H1 (cell line): ENCODE measurements around the gene MYH13. TPM values are rescaled to one million over a fixed set of nuclear protein-coding genes. Genes with fewer than 3 reads are reported as not detected.
A peak's percentile ranks its signal among the peaks of the same experiment; 100 is the strongest.

ENCODE experiments used
- CTCF ChIA-PET: fragments of 300-600 bp; sonication (Branson Sonifier 250); formaldehyde crosslinking; loops from one replicate; lab custom pipeline; 2021; ENCODE audit not compliant: partially characterized antibody; lab: Charles Lee
- POLR2A ChIA-PET: fragments of 300-600 bp; sonication (Branson Sonifier 250); formaldehyde crosslinking; loops from one replicate; lab custom pipeline; 2021; ENCODE audit warnings: inconsistent platforms; ENCODE audit not compliant: partially characterized antibody; lab: Charles Lee
- DNase-seq, 2 experiments: peaks; one replicate each; pipeline versions ENCODE4 v3.0.0 to v3.0.0-alpha.2; 2010 to 2022; ENCODE audit warnings: low spot score in 2 of 2, low read depth in 1 of 2, mixed read lengths in 1 of 2
- FAIRE-seq: peaks from 2 replicates; lab custom pipeline; 2011; peaks lifted over from hg19 to GRCh38; lab: Jason Lieb, UNC
- H2AFZ ChIP-seq: 2 replicates; pipeline ENCODE4 v1.8.1; 2012; ENCODE audit warnings: low read length, inconsistent platforms
- H2AK5ac ChIP-seq: 2 replicates; pipeline ENCODE4 v1.6.1; 2013; ENCODE audit warnings: low read depth, low read length
- H2BK120ac ChIP-seq: replicated peaks from 2 replicates; pipeline ENCODE3; 2013; ENCODE audit warnings: low read depth, low read length, inconsistent platforms
- H2BK12ac ChIP-seq: 2 replicates; pipeline ENCODE4 v1.6.1; 2013; ENCODE audit warnings: low read depth, low read length
- H2BK15ac ChIP-seq: 2 replicates; pipeline ENCODE4 v1.6.1; 2013; ENCODE audit warnings: low read length
- H2BK20ac ChIP-seq: 2 replicates; pipeline ENCODE4 v1.6.1; 2013; ENCODE audit warnings: low read length
- H2BK5ac ChIP-seq: 2 replicates; pipeline ENCODE4 v1.6.1; 2013; ENCODE audit warnings: low read depth, low read length
- H3K14ac ChIP-seq: 2 replicates; pipeline ENCODE4 v1.6.1; 2013; ENCODE audit warnings: inconsistent platforms; ENCODE audit not compliant: insufficient read length
- H3K18ac ChIP-seq: 2 replicates; pipeline ENCODE4 v1.6.1; 2013; ENCODE audit warnings: low read length; ENCODE audit errors: extremely low read depth
- H3K23ac ChIP-seq: 2 replicates; pipeline ENCODE4 v1.6.1; 2013; ENCODE audit warnings: inconsistent platforms; ENCODE audit not compliant: insufficient read length
- H3K23me2 ChIP-seq: 2 replicates; pipeline ENCODE4 v1.6.1; 2013; ENCODE audit warnings: low read depth, low read length
- H3K27ac ChIP-seq: 2 replicates; pipeline ENCODE4 v1.6.1; 2011; ENCODE audit warnings: low read depth, low read length, inconsistent platforms
- H3K27me3 ChIP-seq, 4 experiments: replicated peaks in 1 of 4; 1 replicate in 1 of 4; 2 replicates in 3 of 4; pipeline versions ENCODE4 v1.6.1 to v1.8.1; 2011 to 2013; ENCODE audit warnings: low read length in 3 of 4, mild to moderate bottlenecking in 3 of 4, inconsistent platforms in 2 of 4, mixed read lengths in 2 of 4, moderate library complexity in 1 of 4; ENCODE audit not compliant: control insufficient read depth in 3 of 4, insufficient read depth in 3 of 4; ENCODE audit errors: extremely low read depth in 1 of 4
- H3K36me3 ChIP-seq, 4 experiments: 2 replicates each; pipeline versions ENCODE4 v1.6.1 to v1.8.1; 2011 to 2013; ENCODE audit warnings: mild to moderate bottlenecking in 4 of 4, low read length in 3 of 4, moderate library complexity in 2 of 4, control low read depth in 1 of 4, inconsistent platforms in 1 of 4; ENCODE audit not compliant: insufficient read depth in 4 of 4, control insufficient read depth in 2 of 4
- H3K4ac ChIP-seq: replicated peaks from 2 replicates; pipeline ENCODE3; 2013; ENCODE audit warnings: low read length, low read depth, mixed read lengths, inconsistent platforms; ENCODE audit not compliant: insufficient read length
- H3K4me1 ChIP-seq, 4 experiments: replicated peaks in 1 of 4; 1 replicate in 1 of 4; 2 replicates in 3 of 4; pipeline versions ENCODE4 v1.6.1 to v1.8.1; 2011 to 2013; ENCODE audit warnings: low read length in 3 of 4, inconsistent platforms in 2 of 4, mixed read lengths in 1 of 4; ENCODE audit not compliant: insufficient read depth in 4 of 4, control insufficient read depth in 3 of 4
- H3K4me2 ChIP-seq, 2 experiments: 2 replicates each; pipeline versions ENCODE4 v1.6.1 to v1.8.1; 2011 to 2013; ENCODE audit warnings: low read depth in 2 of 2, low read length in 2 of 2, control low read depth in 1 of 2, inconsistent platforms in 1 of 2, mild to moderate bottlenecking in 1 of 2; ENCODE audit not compliant: insufficient read depth in 1 of 2
- H3K4me3 ChIP-seq, 4 experiments: fragments of 200-600, 300-600 bp in 1 of 4; sonication (generic), shearing (Covaris generic), sonication (Bioruptor Twin) in 1 of 4; 2 replicates each; pipeline versions ENCODE4 v1.5.1 to v1.8.1; 2011 to 2016; ENCODE audit warnings: low read length in 4 of 4, low read depth in 3 of 4, control low read depth in 2 of 4, inconsistent platforms in 2 of 4, mild to moderate bottlenecking in 2 of 4, mixed read lengths in 1 of 4, moderate library complexity in 1 of 4; ENCODE audit not compliant: insufficient read depth in 2 of 4; ENCODE audit errors: extremely low read depth in 1 of 4
- H3K56ac ChIP-seq: replicated peaks from 2 replicates; pipeline ENCODE3; 2013; ENCODE audit warnings: low read depth, mild to moderate bottlenecking, mixed read lengths, low read length, inconsistent platforms; ENCODE audit not compliant: insufficient read length
- H3K79me1 ChIP-seq: 2 replicates; pipeline ENCODE4 v1.6.1; 2013; ENCODE audit warnings: low read depth, low read length, control low read depth
- H3K79me2 ChIP-seq, 2 experiments: 2 replicates each; pipeline versions ENCODE4 v1.6.1 to v1.8.1; 2012 to 2013; ENCODE audit warnings: low read length in 2 of 2, mild to moderate bottlenecking in 2 of 2, inconsistent platforms in 1 of 2; ENCODE audit not compliant: insufficient read depth in 2 of 2, control insufficient read depth in 1 of 2
- H3K9ac ChIP-seq, 4 experiments: replicated peaks in 1 of 4; 1 replicate in 1 of 4; 2 replicates in 3 of 4; pipeline versions ENCODE4 v1.6.1 to v1.8.1; 2011 to 2013; ENCODE audit warnings: low read depth in 3 of 4, low read length in 3 of 4, control low read depth in 2 of 4, mild to moderate bottlenecking in 2 of 4, moderate library complexity in 2 of 4, inconsistent platforms in 1 of 4; ENCODE audit errors: extremely low read depth in 1 of 4
- H3K9me3 ChIP-seq, 2 experiments: 2 replicates each; pipeline versions ENCODE4 v1.6.1 to v1.8.1; 2012 to 2013; ENCODE audit warnings: mild to moderate bottlenecking in 2 of 2, moderate library complexity in 2 of 2, control low read depth in 1 of 2, inconsistent platforms in 1 of 2, low read depth in 1 of 2, low read length in 1 of 2, mixed read lengths in 1 of 2; ENCODE audit not compliant: insufficient read depth in 2 of 2
- H4K20me1 ChIP-seq, 2 experiments: replicated peaks in 1 of 2; 2 replicates each; pipeline versions ENCODE3 to v1.8.1; 2011 to 2013; ENCODE audit warnings: inconsistent platforms in 2 of 2, low read length in 2 of 2, mild to moderate bottlenecking in 1 of 2; ENCODE audit not compliant: insufficient read depth in 2 of 2, control insufficient read depth in 1 of 2
- H4K5ac ChIP-seq: 2 replicates; pipeline ENCODE4 v1.6.1; 2013; ENCODE audit warnings: low read length, low read depth, mixed read lengths, inconsistent platforms; ENCODE audit not compliant: insufficient read length
- H4K8ac ChIP-seq: 2 replicates; pipeline ENCODE4 v1.8.0; 2013; ENCODE audit warnings: mild to moderate bottlenecking, moderate library complexity, low read length, inconsistent platforms; ENCODE audit not compliant: insufficient read depth; ENCODE audit errors: extremely low read depth
- H4K91ac ChIP-seq: replicated peaks from 2 replicates; pipeline ENCODE3; 2013; ENCODE audit warnings: low read length, mixed read lengths, inconsistent platforms; ENCODE audit not compliant: insufficient read length
- CBX5 ChIP-seq: fragments of 300-800, 300-1000 bp; sonication (generic); IDR thresholded peaks from 2 replicates; pipeline ENCODE4 v1.7.1; 2016; ENCODE audit warnings: antibody characterized with exemption, low read length, low read depth
- CTCF ChIP-seq, 3 experiments: IDR thresholded peaks; 1 replicate in 2 of 3; 2 replicates in 1 of 3; pipeline versions ENCODE4 v1.5.1 to v1.6.1; 2011; ENCODE audit warnings: low read length in 3 of 3, mild to moderate bottlenecking in 3 of 3, inconsistent platforms in 2 of 3, low read depth in 1 of 3, moderate library complexity in 1 of 3; ENCODE audit not compliant: insufficient read depth in 1 of 3; ENCODE audit errors: control extremely low read depth in 1 of 3
- EGR1 ChIP-seq: IDR thresholded peaks from 2 replicates; pipeline ENCODE4 v1.6.1; 2011; ENCODE audit warnings: low read depth, low read length, borderline replicate concordance
- EP300 ChIP-seq, 2 experiments: IDR thresholded peaks; 1 replicate in 1 of 2; 2 replicates in 1 of 2; pipeline ENCODE4 v1.6.1; 2011 to 2012; ENCODE audit warnings: low read depth in 2 of 2, low read length in 2 of 2, mild to moderate bottlenecking in 2 of 2, borderline replicate concordance in 1 of 2, inconsistent platforms in 1 of 2, moderate library complexity in 1 of 2
- EZH2 ChIP-seq: fragments of 200-600 bp; sonication (generic); IDR thresholded peaks from 2 replicates; pipeline ENCODE4 v1.7.1; 2012; ENCODE audit warnings: low read depth, mild to moderate bottlenecking, moderate library complexity, low read length, inconsistent platforms; ENCODE audit not compliant: severe bottlenecking
- FOSL1 ChIP-seq: IDR thresholded peaks from 2 replicates; pipeline ENCODE4 v1.6.1; 2011; ENCODE audit warnings: mild to moderate bottlenecking, low read depth, low read length, moderate library complexity; ENCODE audit not compliant: insufficient read depth
- HDAC6 ChIP-seq: IDR thresholded peaks from one replicate; pipeline ENCODE4 v1.7.1; 2012; ENCODE audit warnings: low read depth, mild to moderate bottlenecking, inconsistent platforms, low read length, moderate library complexity
- MAX ChIP-seq: IDR thresholded peaks from 2 replicates; pipeline ENCODE4 v1.6.1; 2012; ENCODE audit warnings: inconsistent platforms
- PHF8 ChIP-seq: fragments of 200-600 bp; sonication (generic); conservative IDR thresholded peaks from 2 replicates; pipeline ENCODE4 v1.7.1; 2012; ENCODE audit warnings: low read depth, mild to moderate bottlenecking, inconsistent platforms, low read length, moderate library complexity
- RBBP5 ChIP-seq: IDR thresholded peaks from 2 replicates; pipeline ENCODE4 v1.7.1; 2012; ENCODE audit warnings: low read depth, mild to moderate bottlenecking, inconsistent platforms, low read length, moderate library complexity, borderline replicate concordance
- WGBS, 2 experiments: shearing (Covaris generic) in 1 of 2; methylation state at CpG; one replicate each; pipeline versions ENCODE4 v1.1.6 to v1.1.7; 2013 to 2015; ENCODE audit warnings: low lambda C conversion rate in 2 of 2, mixed read lengths in 2 of 2, inconsistent platforms in 1 of 2, low coverage in 1 of 2, missing lambda C conversion rate in 1 of 2; ENCODE audit not compliant: insufficient replicate concordance in 2 of 2, insufficient coverage in 1 of 2, insufficient read length in 1 of 2; ENCODE audit errors: extremely low coverage in 1 of 2, missing lambda C conversion rate in 1 of 2; 5-methylcytosine and 5-hydroxymethylcytosine counted together
- polyA plus RNA-seq, 7 experiments: library from polyadenylated mRNA; depleted of rRNA in 3 of 7; stranded (reverse) in 5 of 7; unstranded in 2 of 7; fragments of >200 nt in 5 of 7; fragments of 200-250 nt in 2 of 7; gene quantifications; 1 replicate in 5 of 7; 2 replicates in 1 of 7; 4 replicates in 1 of 7; pipeline versions ENCODE4 v1.2.1 to v1.2.3, GENCODE V29; 2011 to 2013; ENCODE audit warnings: missing spikeins in 2 of 7, mixed read lengths in 2 of 7
- total RNA-seq: library from RNA; stranded (reverse); fragmentation: NEBNext Ultra II Directional; extraction: Animal tissue kit (Norgen Biotek cat#: 25700); gene quantifications from 2 replicates; pipeline ENCODE4 v1.2.1, GENCODE V29; 2021

The MYH13 gene
- total and polyA plus RNA-seq, 2 of the 8 experiments (the other 6 are each of a cell fraction or from before 2014, with no cell fraction given): not detected

- Histone ChIP-seq H4K91ac (peak overlapping the region; percentile 38), H2BK12ac (no peak overlapping the region), H4K5ac (no peak overlapping the region), H2BK15ac (no peak overlapping the region), H3K79me2 (no peaks in the 10 kb centered on the region), H3K9ac (no peak overlapping the region), H3K14ac (no peak overlapping the region), H4K8ac (no peak overlapping the region), H3K36me3 (no peaks in the 10 kb centered on the region), H4K20me1 (no peaks in the 10 kb centered on the region), H3K18ac (no peak overlapping the region; the same call in 1 of the 2 replicates), H3K27ac (no peak overlapping the region), H3K9me3 (peaks cover 3 to 5% of the 10 kb centered on the region in 2 experiments; a peak in 2 of 4 replicates), H3K4me2 (no peak overlapping the region), H3K4me3 (no peak overlapping the region), H2AK5ac (0 out of 2 replicates have a peak overlapping the region, but pooled peaks have one; percentile 8), H3K4me1 (peaks cover 0 to 3% (median 3%) of the 10 kb centered on the region in 4 experiments; a peak in 4 of 7 replicates), H3K79me1 (no peaks in the 10 kb centered on the region), H3K4ac (no peak overlapping the region), H2BK120ac (no peak overlapping the region), H3K23me2 (no peaks in the 10 kb centered on the region; the same call in 1 of the 2 replicates), H3K27me3 (no peaks in the 10 kb centered on the region; a peak in 1 of 7 replicates), H2BK5ac (peak overlapping the region; percentile 81; the same call in 1 of the 2 replicates), H3K56ac (no peak overlapping the region), H3K23ac (no peak overlapping the region), H2AFZ (no peak overlapping the region), H2BK20ac (peak overlapping the region; percentile 64; the same call in 1 of the 2 replicates)
- 94% methylated on average over 5 of the region's 5 CpGs; no CpG with 5 or more reads in 1 of the 2 experiments for WGBS, 2 experiments
- no peak for DNase-seq
- ChIA-PET CTCF (interaction anchor here (0.6 to 4.7 kb wide), 10 partner anchors 9 to 633 kb away, joined by 3 to 23 read pairs (median 4); no protein-coding TSS in a partner anchor), POLR2A (no interaction called here)
- FAIRE-seq: no peak
- TF ChIP-seq PHF8 (no peak), MAX (no peak), FOSL1 (no peak), HDAC6 (no peak), RBBP5 (no peak), EP300 (IDR thresholded peaks at IDR 0.05; ENCODE audit: borderline replicate concordance in 1 of 2, low read depth in 2 of 2, low read length in 2 of 2) (no peak), EZH2 (no peak), CBX5 (no peak), CTCF (IDR thresholded peaks at IDR 0.05; ENCODE audit: control extremely low read depth in 1 of 3, insufficient read depth in 1 of 3, low read depth in 1 of 3, low read length in 3 of 3) (no peak), EGR1 (no peak)
Observed at GRCh38 chr17:10306585-10306984, 66.2 kb downstream of the MYH13 start.
